RCC 7860 (cell line): ENCODE results near the gene TGFBR2.
A peak's percentile ranks its signal among the peaks of the same experiment; 100 is the strongest.
"Not testable (repeated sequence)": the region's sequence is repeated elsewhere in the genome, so short reads cannot be mapped to it uniquely, and the experiment has no call there.

Experiments
- DNase-seq: peaks from one replicate; pipeline ENCODE4 v3.0.0-alpha.2; 2015; ENCODE audit warnings: low spot score
- FAIRE-seq: peaks from 2 replicates; lab custom pipeline; 2012; peaks lifted over from hg19 to GRCh38; lab: Jason Lieb, UNC

TGFBR2 gene

DNA sequence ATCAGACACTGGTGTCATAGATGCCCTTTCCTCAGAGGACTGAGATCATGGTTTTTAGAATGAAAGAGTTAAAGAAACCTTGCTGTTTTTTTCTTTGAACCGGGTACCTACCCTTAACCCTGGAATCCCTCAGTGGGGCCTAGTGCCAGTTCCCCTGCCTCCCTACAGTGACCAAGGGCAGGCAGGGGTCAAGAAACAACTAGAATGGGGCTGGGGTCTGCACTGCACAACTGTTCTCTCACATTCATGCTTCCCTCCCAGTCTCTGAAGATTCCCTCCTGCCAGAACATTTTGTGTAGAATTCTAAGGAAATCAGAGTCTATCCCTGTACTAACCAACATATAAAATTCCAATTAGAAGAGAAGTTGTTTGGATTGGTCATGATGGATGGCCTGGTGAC lies 47.9 kb downstream of the TGFBR2 start:
- no peak for DNase-seq
- no peak for FAIRE-seq

- no peak for DNase-seq
- FAIRE-seq = no peak
Observed at GRCh38 chr3:30655187-30655812, 48.9 kb downstream of the TGFBR2 start.

GRCh38 chr3:30656624-30657141 lies 50.3 kb downstream of the TGFBR2 start:
- DNase-seq = no peak
- no peak for FAIRE-seq

GRCh38 chr3:30657914-30658313 lies 51.5 kb downstream of the TGFBR2 start:
- FAIRE-seq (no peak), DNase-seq (no peak)

- DNase-seq = peak; percentile 79
- FAIRE-seq = peak; percentile 90
Observed at GRCh38 chr3:30658328-30659052, 52.1 kb downstream of the TGFBR2 start.

- FAIRE-seq = peak; percentile 91
- DNase-seq = peak; percentile 86
Observed at GRCh38 chr3:30659270-30660130, 53.1 kb downstream of the TGFBR2 start.

DNA sequence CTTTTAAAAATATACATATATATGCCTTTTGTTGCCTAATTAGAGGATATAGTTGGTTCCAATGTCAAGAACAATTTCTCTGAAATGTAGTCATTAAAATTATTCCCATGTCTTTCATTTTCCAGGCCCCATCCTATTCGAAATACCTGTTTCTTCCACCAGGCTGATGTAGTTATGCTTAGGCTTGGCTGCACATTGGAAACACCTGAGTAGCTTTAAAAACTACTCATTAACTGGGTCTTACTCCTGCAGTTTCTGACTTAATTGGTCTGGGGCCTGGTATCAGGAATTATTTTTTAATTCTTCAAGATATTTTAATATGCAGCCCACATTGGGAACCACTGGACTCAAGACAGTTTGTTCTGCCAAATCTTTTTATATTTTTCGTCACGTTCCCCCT lies 53.7 kb downstream of the TGFBR2 start:
- FAIRE-seq (no peak), DNase-seq (no peak)

DNA sequence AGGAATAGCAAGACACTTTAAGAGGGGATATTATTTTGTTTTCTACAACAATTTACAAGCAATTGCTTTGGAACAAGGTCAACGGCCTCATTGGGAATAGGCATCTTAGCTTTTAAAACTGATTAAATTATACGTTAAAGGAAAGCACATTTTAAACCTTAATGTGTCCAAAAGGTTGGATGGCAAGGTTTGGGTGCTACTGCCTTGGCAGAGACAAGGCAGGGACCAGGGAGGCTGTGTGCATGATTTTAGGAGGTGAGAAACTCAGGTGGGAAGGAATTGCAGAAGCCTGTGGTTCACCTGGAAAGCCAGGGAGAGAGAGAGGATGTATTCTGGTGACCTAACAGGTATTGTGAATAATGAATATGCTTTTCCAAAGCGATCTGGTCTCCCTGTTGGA lies 54.3 kb downstream of the TGFBR2 start:
- FAIRE-seq = no peak
- no peak for DNase-seq

DNA sequence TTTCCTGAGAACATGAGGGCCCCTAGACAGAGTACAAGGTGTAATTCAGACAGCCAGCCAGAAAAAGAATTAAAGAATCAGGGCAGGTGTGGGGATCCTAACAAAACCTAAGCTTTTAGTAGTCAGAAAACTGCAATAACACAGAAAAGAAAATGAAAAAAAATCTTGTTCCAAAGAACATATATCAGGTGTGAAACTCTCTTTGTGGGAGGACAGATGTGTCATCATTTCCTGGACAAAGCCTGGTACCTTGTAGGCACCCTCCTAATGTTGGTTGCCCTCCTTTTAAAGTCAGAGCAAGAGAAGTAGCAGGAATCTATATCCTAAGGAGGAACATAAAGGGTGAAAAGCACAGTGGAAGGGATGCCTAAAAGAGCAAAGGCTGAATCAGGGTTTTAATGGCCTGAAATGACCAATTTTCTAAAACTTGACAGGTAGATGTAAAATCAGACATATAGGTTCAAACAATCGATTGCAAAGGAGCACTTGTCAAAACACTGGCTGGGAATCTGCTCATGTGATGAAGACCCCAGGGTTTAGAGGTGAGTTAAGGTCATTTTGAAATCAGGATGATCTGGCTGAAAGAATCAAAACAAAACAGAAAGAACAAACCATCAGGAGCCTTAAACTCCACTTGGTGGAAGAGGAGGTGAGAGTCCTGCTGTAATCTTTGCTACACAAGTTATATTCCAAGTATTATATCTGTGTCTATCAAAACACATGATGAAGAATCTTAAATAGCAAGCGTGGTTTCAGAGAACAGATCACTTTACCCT lies 54.9 kb downstream of the TGFBR2 start:
- DNase-seq = no peak

GRCh38 chr3:30662836-30663235 lies 56.4 kb downstream of the TGFBR2 start:
- DNase-seq (no peak), FAIRE-seq (no peak)

More for the DNA sequence above, 54.9 kb downstream of the TGFBR2 start:
- no peak for FAIRE-seq

- DNase-seq (no peak), FAIRE-seq (no peak)
Observed at GRCh38 chr3:30663533-30664241, 57.3 kb downstream of the TGFBR2 start.

- FAIRE-seq = no peak
Observed at GRCh38 chr3:30664459-30664858, 58.1 kb downstream of the TGFBR2 start.

DNA sequence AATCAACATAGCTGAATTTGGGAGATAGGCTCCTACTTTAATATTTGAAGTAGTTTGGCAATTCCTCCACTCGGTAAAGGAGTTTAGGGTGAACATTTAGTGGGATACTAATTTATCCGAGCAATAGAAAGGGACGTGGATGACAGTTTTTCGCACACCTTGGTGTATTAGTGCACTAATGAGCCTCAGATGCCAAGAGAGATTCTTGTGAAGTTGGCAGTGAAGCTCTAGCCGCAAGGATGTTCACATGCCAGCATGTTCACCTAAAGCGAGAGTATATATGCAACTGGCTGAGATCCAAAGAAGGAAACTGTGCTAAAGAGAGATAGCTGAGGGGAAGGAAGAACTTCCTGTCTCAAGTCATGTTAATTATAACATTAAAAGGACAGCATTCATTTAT lies 58.5 kb downstream of the TGFBR2 start:
- FAIRE-seq (no peak), DNase-seq (no peak)

More at GRCh38 chr3:30664459-30664858, 58.1 kb downstream of the TGFBR2 start:
- DNase-seq = no peak

DNA sequence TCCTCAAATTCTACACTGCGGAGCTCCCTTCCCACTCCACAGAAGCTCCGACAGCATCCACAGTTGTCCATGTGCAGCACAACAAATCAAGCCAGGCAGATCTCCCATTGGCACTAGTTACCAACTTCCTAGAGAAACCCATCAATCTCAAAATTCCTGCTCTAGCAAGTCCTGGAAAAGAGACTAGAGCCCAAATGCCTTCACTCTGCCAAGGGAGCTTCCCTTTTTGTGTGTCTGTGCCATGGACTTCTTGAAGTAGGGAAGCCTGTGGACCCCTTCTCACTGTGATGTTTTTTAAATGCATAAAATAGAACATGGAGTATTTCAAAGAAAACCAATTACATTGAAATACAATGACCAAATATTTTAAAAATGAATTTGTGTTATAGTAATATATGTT lies 59.1 kb downstream of the TGFBR2 start:
- DNase-seq (no peak), FAIRE-seq (no peak)

- no peak for FAIRE-seq
- DNase-seq = no peak
Observed at GRCh38 chr3:30666572-30667279, 60.3 kb downstream of the TGFBR2 start.

DNA sequence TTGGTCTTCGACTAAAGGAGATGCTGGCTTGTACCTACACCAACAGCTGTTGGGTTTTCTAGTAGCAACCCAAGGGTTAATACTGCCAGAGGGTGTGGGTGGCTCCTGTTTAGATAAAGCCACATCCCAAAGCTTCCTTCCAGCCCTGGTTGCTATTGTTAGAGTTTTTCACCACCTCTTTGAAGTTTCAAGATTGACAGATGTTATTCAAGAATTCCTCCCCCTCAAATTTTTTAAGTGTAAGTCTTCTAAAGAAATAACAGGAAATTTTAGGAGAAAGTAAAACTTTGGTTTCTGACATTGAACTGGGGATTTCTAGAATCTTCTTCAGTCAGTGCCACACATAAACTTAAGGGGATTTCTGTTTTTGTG lies 60.9 kb downstream of the TGFBR2 start:
- DNase-seq = no peak
- no peak for FAIRE-seq

DNA sequence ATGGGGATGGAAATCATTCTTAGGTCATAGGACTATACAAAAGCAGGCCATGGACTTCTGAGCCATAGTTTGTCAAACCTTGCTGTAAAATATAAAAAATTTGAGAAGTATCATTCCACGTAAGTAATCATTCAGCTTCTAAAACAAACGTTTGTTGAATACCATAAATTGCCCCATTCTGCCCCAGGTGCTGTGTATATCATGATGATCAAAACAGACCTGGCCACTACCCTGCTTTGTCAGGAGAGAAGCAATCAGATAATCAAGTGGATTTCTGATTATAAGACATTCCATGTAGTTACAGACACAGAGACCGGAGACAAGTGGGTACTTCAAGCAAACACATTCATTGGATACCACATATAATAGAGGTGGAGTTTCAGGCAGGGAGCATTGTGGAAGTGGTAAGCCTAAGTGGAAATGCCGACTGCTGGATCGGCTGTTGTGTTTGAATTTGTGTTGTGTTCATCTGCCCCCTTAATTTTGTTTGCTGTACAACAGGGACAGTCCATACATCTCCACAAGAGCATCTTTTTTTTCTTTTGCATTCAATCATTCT lies 61.7 kb downstream of the TGFBR2 start:
- no peak for DNase-seq
- FAIRE-seq = no peak

GRCh38 chr3:30669360-30669934 lies 63.0 kb downstream of the TGFBR2 start:
- not testable (repeated sequence) for FAIRE-seq, DNase-seq

- no peak for FAIRE-seq
Observed at GRCh38 chr3:30670292-30670691, 63.9 kb downstream of the TGFBR2 start.

More at GRCh38 chr3:30670292-30670691, 63.9 kb downstream of the TGFBR2 start:
- no peak for DNase-seq
